Epidermal melanocyte (primary cell): ENCODE data around the gene C13orf46.
"Not testable (repeated sequence)": the region's sequence is repeated elsewhere in the genome, so short reads cannot be mapped to it uniquely, and the experiment has no call there.

Experiments used
- DNase-seq: peaks from one replicate; pipeline ENCODE4 v3.0.0; 2011; ENCODE audit warnings: low spot score; ENCODE audit not compliant: insufficient read length

The C13orf46 gene

DNA sequence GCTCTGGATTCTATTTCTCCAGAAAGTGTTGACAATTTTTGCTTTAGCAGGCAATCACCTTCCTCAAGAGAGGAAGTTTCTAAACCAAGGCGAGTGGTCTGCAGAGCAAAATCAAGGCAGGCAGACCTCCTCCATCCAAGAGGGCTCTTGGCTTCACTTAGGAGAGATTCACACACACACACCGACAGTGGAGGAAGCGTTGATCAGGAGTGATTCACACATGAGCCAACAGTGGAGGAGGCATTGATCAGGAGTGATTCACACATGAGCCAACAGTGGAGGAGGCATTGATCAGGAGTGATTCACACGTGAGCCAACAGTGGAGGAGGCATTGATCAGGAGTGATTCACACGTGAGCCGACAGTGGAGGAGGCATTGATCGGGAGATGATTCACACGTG, 60.5 kb downstream of the C13orf46 start:
- not testable (repeated sequence) for DNase-seq

DNA sequence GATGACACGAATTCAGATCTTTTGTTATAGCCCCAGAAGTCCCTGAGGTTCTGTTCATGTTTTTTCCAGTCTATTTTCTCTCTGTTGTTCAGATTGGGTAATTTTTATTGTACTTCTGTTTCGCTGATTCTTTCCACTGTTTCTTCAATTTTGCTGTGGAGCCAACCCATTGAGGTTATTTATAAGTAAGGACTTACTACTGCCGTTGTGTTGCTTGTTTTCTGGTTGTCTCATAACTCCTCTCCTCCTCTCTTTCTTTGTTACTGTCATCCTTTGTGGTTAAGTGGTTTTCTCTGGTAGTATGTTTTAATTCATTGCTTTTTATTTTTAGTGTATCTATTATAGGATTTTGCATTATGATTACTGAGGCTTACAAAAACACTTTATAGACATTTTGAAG, 61.3 kb downstream of the C13orf46 start:
- no peak for DNase-seq

DNA sequence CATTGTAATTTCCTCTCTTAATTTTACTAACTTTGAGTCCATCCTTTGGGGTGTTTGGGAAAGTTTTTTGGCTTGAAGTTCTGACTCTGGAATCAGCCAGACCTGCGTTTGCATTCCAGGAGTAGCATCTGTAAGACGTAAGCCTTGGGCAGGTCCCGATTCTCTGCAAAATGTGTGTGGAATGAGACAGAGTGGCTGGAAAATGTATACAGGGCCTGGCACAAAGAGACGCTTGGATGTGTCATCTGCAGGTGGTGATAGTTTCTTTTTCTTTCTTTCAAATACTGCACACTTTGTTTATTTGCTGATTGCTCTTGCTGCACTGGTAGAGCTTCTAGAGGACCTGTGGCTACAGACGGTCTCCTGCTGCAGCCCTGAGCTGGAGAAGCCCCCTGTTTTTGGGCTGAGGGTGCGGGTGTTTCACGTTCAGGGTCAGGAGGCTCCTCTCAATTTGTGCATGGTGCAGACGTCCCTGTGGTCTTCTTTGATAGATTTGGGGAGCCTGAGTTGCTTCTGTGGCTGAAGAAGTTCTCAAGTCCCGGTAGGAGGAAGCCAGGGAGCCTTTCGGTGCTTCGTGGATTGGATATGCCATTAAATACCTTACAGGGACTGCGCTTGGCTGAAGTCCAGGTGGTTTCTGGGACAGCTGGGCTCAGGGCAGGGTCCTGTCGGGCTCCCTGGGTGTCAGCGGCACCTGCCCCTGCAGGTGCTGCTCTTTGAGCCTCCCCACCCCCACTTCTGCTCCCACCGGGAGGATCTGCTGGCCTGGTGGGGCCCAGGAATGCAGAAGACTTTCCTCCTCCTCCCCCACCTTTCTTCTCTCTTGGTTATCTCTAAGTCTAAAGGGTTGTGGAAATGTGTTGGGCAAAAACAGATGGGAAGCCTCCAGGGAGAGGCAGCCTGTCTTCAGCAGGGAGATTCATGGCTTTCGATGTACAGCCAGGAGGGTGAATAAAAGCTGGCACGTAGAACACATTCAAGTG, 66.0 kb downstream of the C13orf46 start:
- DNase-seq, result no peak

DNA sequence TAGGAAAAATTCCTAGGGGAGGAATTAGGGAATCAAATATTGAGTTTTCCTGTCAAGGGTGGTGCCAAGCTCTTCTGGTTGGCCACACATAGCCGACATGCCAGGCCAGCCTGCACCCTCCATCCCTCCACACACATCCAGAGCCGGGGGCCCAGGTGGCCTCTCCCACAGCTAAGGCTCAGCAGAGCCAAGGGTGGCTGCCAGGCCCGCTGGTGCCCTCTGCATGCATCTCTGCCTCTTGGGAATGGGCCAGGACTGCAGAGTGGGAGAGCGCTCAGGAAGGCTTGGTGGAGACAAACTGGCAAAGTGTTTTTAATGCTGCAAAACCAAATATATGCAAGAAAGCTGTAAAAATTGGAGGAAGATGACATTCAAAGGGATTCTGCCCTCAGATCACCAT, 67.3 kb downstream of the C13orf46 start:
- DNase-seq, result no peak

DNA sequence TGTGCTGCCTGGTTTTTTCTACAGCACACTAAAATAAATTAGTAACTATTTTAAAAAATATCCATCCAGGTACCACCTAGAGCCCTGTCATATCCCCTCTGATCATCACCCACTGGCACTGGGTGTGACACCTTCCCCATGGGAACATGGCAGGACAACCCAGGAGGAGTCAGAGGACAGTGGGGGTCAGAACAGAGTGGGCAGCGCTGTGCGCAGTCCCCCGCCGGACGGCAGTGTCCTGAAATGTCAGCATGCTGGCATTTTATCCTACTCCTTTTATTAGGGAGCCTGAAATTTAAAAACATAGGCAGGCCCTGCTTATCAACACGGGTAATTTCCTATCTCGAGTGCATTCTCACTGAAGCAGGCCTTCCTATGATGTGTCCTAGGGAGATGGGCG, 67.9 kb downstream of the C13orf46 start:
- DNase-seq, result no peak

DNA sequence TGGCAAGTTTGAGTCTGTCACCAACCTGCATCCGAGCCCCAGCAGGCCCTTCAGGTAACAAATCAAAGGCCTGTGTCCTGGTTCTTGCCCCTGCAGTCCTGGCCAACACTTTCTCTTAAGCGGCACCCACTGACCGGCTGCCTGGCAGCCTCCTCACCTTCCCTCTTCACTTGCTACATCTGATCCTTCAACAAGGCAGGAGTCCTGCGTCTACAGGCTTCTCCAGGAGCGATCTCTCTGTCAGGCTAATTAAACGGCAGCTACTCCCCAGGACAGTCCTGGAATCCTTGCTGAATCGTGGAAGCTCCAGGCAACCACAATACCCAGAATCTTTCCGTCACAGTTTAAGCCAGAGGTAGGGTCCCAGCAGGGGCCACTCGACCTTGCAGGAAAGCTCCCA, 68.9 kb downstream of the C13orf46 start:
- no peak for DNase-seq

DNA sequence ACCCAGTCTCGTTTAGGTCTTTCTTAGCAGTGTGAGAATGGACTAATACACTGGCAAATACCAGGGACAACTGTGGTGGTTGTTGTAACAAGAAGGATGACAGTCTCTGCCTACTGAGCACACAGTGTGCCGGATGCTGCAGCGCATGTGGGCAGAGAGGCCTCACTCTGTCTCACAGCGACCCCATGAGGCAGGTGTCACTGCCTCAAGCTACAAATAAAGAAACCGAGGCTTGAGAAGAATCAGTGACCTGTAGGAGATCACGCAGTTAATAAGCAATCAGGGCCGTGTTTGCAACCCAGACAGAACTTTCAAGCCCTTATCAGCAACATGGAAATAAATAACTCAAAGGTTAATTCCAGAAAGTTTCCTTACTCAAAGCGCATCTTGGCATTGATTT, 69.5 kb downstream of the C13orf46 start:
- no peak for DNase-seq

DNA sequence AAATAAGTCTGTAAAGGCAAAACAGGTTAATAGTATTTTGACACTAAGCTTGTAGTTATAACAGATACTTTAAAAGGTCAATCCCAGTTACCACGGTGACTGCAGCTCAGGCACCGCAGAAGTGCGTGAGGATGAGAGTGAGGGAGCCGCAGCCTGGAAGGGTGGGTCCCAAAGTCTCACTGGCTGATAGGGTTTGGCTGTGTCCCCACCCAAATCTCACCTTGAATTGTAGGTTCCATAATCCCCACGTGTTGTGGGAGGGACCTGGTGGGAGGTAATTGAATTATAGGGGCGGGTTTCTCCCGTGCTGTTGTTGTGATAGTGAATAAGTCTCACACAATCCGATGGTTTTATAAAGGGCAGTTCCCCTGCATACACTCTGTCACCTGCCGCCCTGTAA, 70.0 kb downstream of the C13orf46 start:
- no peak for DNase-seq
